GM12878 (cell line): ENCODE results near the gene TAS2R13. TPM values are rescaled to one million over a fixed set of nuclear protein-coding genes. Genes with fewer than 3 reads are reported as not detected.

Experiments
- ATAC-seq: fragments of 200-7000 bp; cut with Tn5 transposase; 3 replicates; pipeline ENCODE4 v1.9.1; 2020; ENCODE audit warnings: mild to moderate bottlenecking, moderate library complexity
- BruUV-seq: library from RNA; stranded (reverse); fragments of 400-500 nt; replicated peaks from 2 replicates; lab custom pipeline; 2021; lab: Mats Ljungman, UMichigan
- CTCF ChIA-PET: fragments of 300-600 bp; sonication (Branson Sonifier 250); formaldehyde crosslinking; extraction: SDS; loops from one replicate; lab custom pipeline; 2021; ENCODE audit warnings: inconsistent platforms; lab: Yijun Ruan, JAX
- POLR2A ChIA-PET: fragments of 350-600 bp; formaldehyde crosslinking; extraction: SDS; loops from one replicate; lab custom pipeline; 2021; ENCODE audit warnings: inconsistent platforms; lab: Charles Lee
- RAD21 ChIA-PET: fragments of 300-600 bp; sonication (Branson Sonifier 250); formaldehyde crosslinking; loops from one replicate; lab custom pipeline; 2023; ENCODE audit warnings: antibody characterized with exemption; ENCODE audit not compliant: unreplicated experiment; lab: Charles Lee
- SMC1A ChIA-PET: fragments of 300-600 bp; sonication (Branson Sonifier 250); formaldehyde crosslinking; loops from one replicate; lab custom pipeline; 2023; ENCODE audit not compliant: unreplicated experiment, uncharacterized antibody; lab: Charles Lee
- DNase-seq: peaks from one replicate; pipeline ENCODE4 v3.0.0-alpha.2; 2011; ENCODE audit warnings: low read depth, low spot score
- FAIRE-seq: peaks from 3 replicates; lab custom pipeline; 2011; peaks lifted over from hg19 to GRCh38; lab: Jason Lieb, UNC
- H2AFZ ChIP-seq: 2 replicates; pipeline ENCODE4 v1.6.0; 2011; ENCODE audit warnings: low read depth, low read length, control low read depth; ENCODE audit not compliant: control insufficient read depth
- H3K27ac ChIP-seq: 2 replicates; pipeline ENCODE4 v1.5.1; 2011; ENCODE audit warnings: control low read depth; ENCODE audit not compliant: control insufficient read depth, insufficient read depth
- H3K27me3 ChIP-seq, 2 experiments: replicated peaks in 1 of 2; 2 replicates each; pipeline versions ENCODE4 v1.6.0 to v1.6.1; 2011; ENCODE audit warnings: low read length in 1 of 2; ENCODE audit not compliant: control insufficient read depth in 2 of 2, insufficient read depth in 2 of 2
- H3K36me3 ChIP-seq, 2 experiments: 2 replicates each; pipeline ENCODE4 v1.5.1; 2011; ENCODE audit warnings: low read length in 1 of 2; ENCODE audit not compliant: control insufficient read depth in 2 of 2, insufficient read depth in 2 of 2
- H3K4me1 ChIP-seq: 2 replicates; pipeline ENCODE4 v1.6.1; 2011; ENCODE audit warnings: mild to moderate bottlenecking, low read length, moderate library complexity, mixed read lengths; ENCODE audit not compliant: control insufficient read depth, insufficient read depth
- H3K4me2 ChIP-seq: 2 replicates; pipeline ENCODE4 v1.6.0; 2011; ENCODE audit warnings: control low read depth; ENCODE audit not compliant: control insufficient read depth, insufficient read depth
- H3K4me3 ChIP-seq: fragments of 200-600 bp; sonication (generic); 2 replicates; pipeline ENCODE4 v1.5.1; 2016
- H3K79me2 ChIP-seq: 2 replicates; pipeline ENCODE4 v1.6.0; 2011; ENCODE audit warnings: low read length; ENCODE audit not compliant: control insufficient read depth, insufficient read depth
- H3K9ac ChIP-seq: 2 replicates; pipeline ENCODE4 v1.8.0; 2011; ENCODE audit warnings: low read length, control low read depth, mixed read lengths; ENCODE audit not compliant: control insufficient read depth, insufficient read depth
- H3K9me3 ChIP-seq: replicated peaks from 3 replicates; pipeline ENCODE4 v1.5.1; 2011; ENCODE audit warnings: mild to moderate bottlenecking, low read length; ENCODE audit not compliant: control insufficient read depth, insufficient read depth
- H4K20me1 ChIP-seq: 2 replicates; pipeline ENCODE4 v1.6.0; 2011; ENCODE audit not compliant: control insufficient read depth, insufficient read depth
- BMI1 ChIP-seq: fragments of 450-650 bp; IDR thresholded peaks from 2 replicates; pipeline ENCODE4 v1.6.1; 2016; ENCODE audit warnings: mild to moderate bottlenecking, moderate library complexity, borderline replicate concordance
- CHD4 ChIP-seq: fragments of 200-600 bp; sonication (generic); IDR thresholded peaks from 2 replicates; pipeline ENCODE4 v1.6.1; 2016; ENCODE audit warnings: mild to moderate bottlenecking
- E2F4 ChIP-seq: IDR thresholded peaks from 2 replicates; pipeline ENCODE4 v1.6.1; 2012; ENCODE audit warnings: low read depth, low read length, improper control_type of control experiment
- HDGF ChIP-seq: fragments of 450-650 bp; IDR thresholded peaks from 2 replicates; pipeline ENCODE4 v1.6.1; 2016; ENCODE audit warnings: antibody characterized with exemption
- JUND ChIP-seq: IDR thresholded peaks from 2 replicates; pipeline ENCODE4 v1.6.1; 2012; ENCODE audit warnings: low read depth, mild to moderate bottlenecking, low read length, improper control_type of control experiment, moderate library complexity
- MEF2A ChIP-seq: IDR thresholded peaks from 2 replicates; pipeline ENCODE4 v1.6.1; 2011; ENCODE audit warnings: low read depth, mild to moderate bottlenecking, low read length, moderate library complexity; ENCODE audit not compliant: insufficient read depth
- MXI1 ChIP-seq: fragments of 150-350 bp; IDR thresholded peaks from 2 replicates; pipeline ENCODE4 v1.6.1; 2011; ENCODE audit warnings: low read depth, mild to moderate bottlenecking, inconsistent platforms, low read length, improper control_type of control experiment
- NFYA ChIP-seq: IDR thresholded peaks from 2 replicates; pipeline ENCODE4 v1.6.1; 2011; ENCODE audit warnings: low read depth, mild to moderate bottlenecking, low read length, improper control_type of control experiment, borderline replicate concordance
- POU2F2 ChIP-seq: IDR thresholded peaks from 3 replicates; pipeline ENCODE4 v1.6.1; 2011; ENCODE audit warnings: low read depth, mild to moderate bottlenecking, low read length, borderline replicate concordance
- RELA ChIP-seq: fragments of 450-650 bp; IDR thresholded peaks from 2 replicates; pipeline ENCODE4 v1.8.0; 2014; ENCODE audit warnings: borderline replicate concordance; ENCODE audit not compliant: partially characterized antibody
- YY1 ChIP-seq: IDR thresholded peaks from 2 replicates; pipeline ENCODE4 v1.6.1; 2011; ENCODE audit warnings: low read depth, mild to moderate bottlenecking, low read length
- in situ Hi-C: fragments of 300-500 bp; cut with MboI; formaldehyde crosslinking; loops from 9 replicates; pipeline ENCODE4 v1.14.3; 2018; ENCODE audit warnings: mixed read lengths
- intact Hi-C: fragments of 100-400 bp; cut with micrococcal nuclease; formaldehyde crosslinking; loops from one replicate; pipeline ENCODE4 v1.14.2; 2022; ENCODE audit not compliant: unreplicated experiment
- polyA plus RNA-seq, 11 experiments: library from polyadenylated mRNA; depleted of rRNA in 4 of 11; unstranded in 6 of 11; stranded (reverse) in 5 of 11; fragments of >200 nt; fragmentation: Nextera tagmentation in 4 of 11; fragmentation: Illumina TruSeq in 1 of 11; extraction: Ambion mirVana in 4 of 11; extraction: Trizol in 1 of 11; gene quantifications; 1 replicate in 1 of 11; 2 replicates in 10 of 11; pipeline versions ENCODE4 v1.2.1 to v1.2.3, GENCODE V29; 2011 to 2016; ENCODE audit warnings: inconsistent platforms in 2 of 11, missing spikeins in 2 of 11, low read depth in 1 of 11
- total RNA-seq, 4 experiments: library from RNA; depleted of rRNA in 3 of 4; stranded (reverse); fragments of >200 nt in 3 of 4; fragmentation: Illumina TruSeq in 1 of 4; extraction: Trizol in 1 of 4; gene quantifications; 2 replicates each; pipeline versions ENCODE4 v1.2.1 to v1.2.3, GENCODE V29; 2013 to 2021

Gene TAS2R13
- total and polyA plus RNA-seq, 10 of the 15 experiments (the other 5 are each of a cell fraction or from before 2014, with no cell fraction given): 0.12 to 2.2 (median 0.65) TPM; not detected in 4

- in situ Hi-C loops: no loop called here
- DNase-seq (no peak), ATAC-seq (no peak), FAIRE-seq (no peak)
- CTCF ChIA-PET: no interaction called here
- Histone ChIP-seq H3K4me1 (no peaks in the 10 kb centered on the region), H3K36me3 (no peaks in the 10 kb centered on the region; a peak in 1 of 4 replicates), H3K27ac (no peak overlapping the region), H3K4me3 (no peak overlapping the region), H3K27me3 (no peaks in the 10 kb centered on the region), H3K4me2 (no peak overlapping the region), H4K20me1 (no peaks in the 10 kb centered on the region), H2AFZ (no peak overlapping the region), H3K79me2 (peaks cover 2% of the 10 kb centered on the region), H3K9ac (no peak overlapping the region), H3K9me3 (no peaks in the 10 kb centered on the region; the same call in 1 of the 3 replicates)
- RAD21 ChIA-PET: no interaction called here
- BruUV-seq: no TSS peak
- TF ChIP-seq MEF2A: no peak
- TF ChIP-seq CHD4: no peak
- TF ChIP-seq BMI1: no peak
- no peak for TF ChIP-seq E2F4
- no peak for TF ChIP-seq JUND
- no peak for TF ChIP-seq HDGF
- TF ChIP-seq MXI1: no peak
- TF ChIP-seq NFYA: no peak
- no peak for TF ChIP-seq YY1
- TF ChIP-seq RELA: no peak
- no peak for TF ChIP-seq POU2F2
- intact Hi-C loops: no loop called here
- SMC1A ChIA-PET: interaction anchor here (0.6 to 1.5 kb wide), 2 partner anchors 22 to 25 kb away, joined by 3 to 4 read pairs; no protein-coding TSS in a partner anchor
- POLR2A ChIA-PET: no interaction called here
Observed at GRCh38 chr12:10957741-10958140, 48.4 kb upstream of the TAS2R13 start.
